ENCODE data around the gene CPNE6. TPM values are rescaled to one million over a fixed set of nuclear protein-coding genes. Genes with fewer than 3 reads are reported as not detected.

Gene CPNE6
- total and polyA plus RNA-seq, 12 donors = 0.07 to 1.4 (median 0.22) TPM; not detected in 7

DNA sequence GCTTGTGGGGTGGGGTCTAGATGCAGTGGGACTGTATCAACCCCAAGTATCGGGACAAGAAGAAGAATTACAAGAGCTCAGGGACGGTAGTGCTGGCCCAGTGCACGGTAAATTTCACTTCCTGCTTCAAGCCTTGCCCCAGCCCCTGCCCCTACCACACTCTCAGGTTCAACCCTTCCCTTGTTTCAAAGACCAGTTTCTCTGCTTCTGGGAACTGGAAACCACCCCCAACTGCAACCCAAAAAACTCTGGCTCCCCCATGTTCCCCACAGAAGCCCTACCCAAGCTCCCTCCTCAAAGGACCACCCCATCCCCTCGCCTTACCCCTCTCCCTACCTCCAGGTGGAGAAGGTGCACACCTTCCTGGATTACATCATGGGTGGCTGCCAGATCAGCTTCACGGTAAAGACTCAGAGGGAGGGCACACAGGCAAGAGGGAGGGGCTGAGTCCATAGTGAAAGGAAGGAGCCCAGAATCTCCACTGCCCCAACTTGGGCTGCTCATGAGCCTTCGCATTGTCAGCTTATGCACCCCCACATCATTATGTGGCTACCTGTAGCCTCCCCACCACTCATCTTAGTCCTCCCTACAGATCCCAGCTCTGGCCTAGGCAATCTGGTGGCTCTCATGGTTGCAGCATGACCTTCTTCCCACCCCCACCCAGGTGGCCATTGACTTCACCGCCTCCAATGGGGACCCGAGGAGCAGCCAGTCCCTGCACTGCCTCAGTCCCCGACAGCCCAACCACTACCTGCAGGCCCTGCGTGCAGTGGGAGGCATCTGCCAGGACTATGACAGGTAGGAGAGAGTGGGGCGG, 4.3 kb downstream of the CPNE6 start:
- intact Hi-C loops (cut with DNase I) = no loop called here
- H3K4me3 ChIP-seq = no peak overlapping the region
- WGBS, 4 donors = 70 to 86% (median 77%) methylated on average over 9 to 11 of the region's 11 CpGs
- no peaks in the 10 kb centered on the region for H3K9me3 ChIP-seq (replicated peaks in 1 of 3)
- no peak overlapping the region for H3K27ac ChIP-seq
- TF ChIP-seq, protein P1, sequence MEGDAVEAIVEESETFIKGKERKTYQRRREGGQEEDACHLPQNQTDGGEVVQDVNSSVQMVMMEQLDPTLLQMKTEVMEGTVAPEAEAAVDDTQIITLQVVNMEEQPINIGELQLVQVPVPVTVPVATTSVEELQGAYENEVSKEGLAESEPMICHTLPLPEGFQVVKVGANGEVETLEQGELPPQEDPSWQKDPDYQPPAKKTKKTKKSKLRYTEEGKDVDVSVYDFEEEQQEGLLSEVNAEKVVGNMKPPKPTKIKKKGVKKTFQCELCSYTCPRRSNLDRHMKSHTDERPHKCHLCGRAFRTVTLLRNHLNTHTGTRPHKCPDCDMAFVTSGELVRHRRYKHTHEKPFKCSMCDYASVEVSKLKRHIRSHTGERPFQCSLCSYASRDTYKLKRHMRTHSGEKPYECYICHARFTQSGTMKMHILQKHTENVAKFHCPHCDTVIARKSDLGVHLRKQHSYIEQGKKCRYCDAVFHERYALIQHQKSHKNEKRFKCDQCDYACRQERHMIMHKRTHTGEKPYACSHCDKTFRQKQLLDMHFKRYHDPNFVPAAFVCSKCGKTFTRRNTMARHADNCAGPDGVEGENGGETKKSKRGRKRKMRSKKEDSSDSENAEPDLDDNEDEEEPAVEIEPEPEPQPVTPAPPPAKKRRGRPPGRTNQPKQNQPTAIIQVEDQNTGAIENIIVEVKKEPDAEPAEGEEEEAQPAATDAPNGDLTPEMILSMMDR (IDR thresholded peaks at IDR 0.05) = no peak
- no peak for TF ChIP-seq POLR2A (IDR thresholded peaks at IDR 0.05)
- no peaks in the 10 kb centered on the region for H3K27me3 ChIP-seq
- H3K4me1 ChIP-seq (replicated peaks in 1 of 2) = no peaks in the 10 kb centered on the region
- H3K36me3 ChIP-seq (replicated peaks in 1 of 2) = no peaks in the 10 kb centered on the region
- no peak for DNase-seq

DNA sequence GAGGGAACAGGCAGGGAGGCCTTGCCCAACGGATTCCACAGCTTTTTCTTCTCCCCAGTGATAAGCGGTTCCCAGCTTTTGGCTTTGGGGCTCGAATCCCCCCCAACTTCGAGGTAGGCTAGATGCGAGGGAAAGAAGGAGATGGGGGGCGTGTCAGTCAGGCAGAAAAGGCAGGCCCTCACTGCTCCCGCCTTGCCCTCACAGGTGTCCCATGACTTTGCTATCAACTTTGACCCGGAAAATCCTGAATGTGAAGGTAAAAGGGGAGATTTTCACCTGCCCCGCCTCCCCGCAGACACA, 4.9 kb downstream of the CPNE6 start:
- TF ChIP-seq, protein P1 (IDR thresholded peaks at IDR 0.05) = no peak
- no peak for TF ChIP-seq POLR2A (IDR thresholded peaks at IDR 0.05)
- intact Hi-C loops (cut with DNase I) = no loop called here
- no peak for DNase-seq
- Histone ChIP-seq H3K9me3 (replicated peaks in 1 of 3) (no peaks in the 10 kb centered on the region), H3K4me3 (no peak overlapping the region), H3K4me1 (replicated peaks in 1 of 2) (no peaks in the 10 kb centered on the region), H3K27ac (no peak overlapping the region), H3K36me3 (replicated peaks in 1 of 2) (no peaks in the 10 kb centered on the region), H3K27me3 (no peaks in the 10 kb centered on the region)
- WGBS, 4 donors = 85 to 92% (median 87%) methylated on average over 10 of the region's 10 CpGs

DNA sequence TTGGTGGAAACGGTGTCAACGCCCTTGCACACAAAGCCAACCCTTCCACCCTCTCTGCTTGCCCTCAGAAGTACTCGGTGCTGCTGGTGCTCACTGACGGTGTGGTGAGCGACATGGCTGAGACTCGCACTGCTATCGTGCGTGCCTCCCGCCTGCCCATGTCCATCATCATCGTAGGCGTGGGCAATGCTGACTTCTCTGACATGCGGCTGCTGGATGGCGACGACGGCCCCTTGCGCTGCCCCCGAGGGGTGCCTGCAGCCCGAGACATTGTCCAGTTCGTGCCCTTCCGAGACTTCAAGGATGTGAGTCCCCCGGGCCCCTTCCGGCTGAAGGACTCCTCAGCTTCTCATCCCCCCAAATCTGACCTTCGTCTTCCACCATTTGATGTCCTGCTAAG, 5.7 kb downstream of the CPNE6 start:
- intact Hi-C loops (cut with DNase I) = no loop called here
- Histone ChIP-seq H3K27me3 (no peaks in the 10 kb centered on the region), H3K4me1 (replicated peaks in 1 of 2) (no peaks in the 10 kb centered on the region), H3K36me3 (replicated peaks in 1 of 2) (no peaks in the 10 kb centered on the region), H3K9me3 (replicated peaks in 1 of 3) (no peaks in the 10 kb centered on the region), H3K4me3 (no peak overlapping the region), H3K27ac (no peak overlapping the region)
- no peak for TF ChIP-seq POLR2A (IDR thresholded peaks at IDR 0.05)
- TF ChIP-seq, protein P1 (IDR thresholded peaks at IDR 0.05) = no peak
- no peak for DNase-seq
- WGBS, 4 donors = 79 to 91% (median 87%) methylated on average over 5 to 23 of the region's 23 CpGs

DNA sequence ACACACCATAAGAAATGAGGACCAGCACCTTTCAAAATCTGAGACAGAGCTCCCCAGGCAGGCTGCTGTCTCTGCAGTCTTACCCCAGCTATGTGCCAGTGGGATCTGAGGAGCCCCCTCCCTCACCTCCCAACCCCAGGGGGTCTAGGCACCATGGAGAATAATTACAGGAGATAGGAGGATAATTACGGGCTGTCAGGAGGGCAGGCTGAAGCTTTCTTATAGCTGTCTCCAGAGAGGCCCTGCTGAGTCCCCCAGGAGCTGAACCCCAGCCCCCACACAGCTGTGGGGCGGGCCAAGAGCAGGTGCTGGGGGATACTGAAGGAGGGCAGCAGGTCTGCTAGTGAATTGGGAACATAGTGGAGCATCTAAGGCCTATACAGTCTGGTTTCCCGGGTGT, 6.8 kb downstream of the CPNE6 start:
- H3K4me3 ChIP-seq = no peak overlapping the region
- TF ChIP-seq, protein P1 (IDR thresholded peaks at IDR 0.05) = no peak
- no peak for TF ChIP-seq POLR2A (IDR thresholded peaks at IDR 0.05)
- DNase-seq = no peak

More for the DNA sequence above, 6.8 kb downstream of the CPNE6 start:
- Histone ChIP-seq H3K27ac (no peak overlapping the region), H3K27me3 (no peaks in the 10 kb centered on the region), H3K9me3 (replicated peaks in 1 of 3) (no peaks in the 10 kb centered on the region), H3K4me1 (replicated peaks in 1 of 2) (no peaks in the 10 kb centered on the region), H3K36me3 (replicated peaks in 1 of 2) (no peaks in the 10 kb centered on the region)
- WGBS, 4 donors = 73 to 84% (median 78%) methylated on average over 3 of the region's 3 CpGs
- intact Hi-C loops (cut with DNase I) = no loop called here
